Ishikawa (cell line): ENCODE measurements around the gene GFRA1.

Experiments used
- CEBPB ChIP-seq: IDR thresholded peaks from 2 replicates; pipeline ENCODE4 v1.6.1; 2012
- CREB1 ChIP-seq: IDR thresholded peaks from 2 replicates; pipeline ENCODE4 v1.6.1; 2012; ENCODE audit warnings: low read depth
- EGR1 ChIP-seq: IDR thresholded peaks from 2 replicates; pipeline ENCODE4 v1.6.1; 2012
- EP300 ChIP-seq: IDR thresholded peaks from 2 replicates; pipeline ENCODE4 v1.6.1; 2012; ENCODE audit warnings: borderline replicate concordance
- FOXM1 ChIP-seq: IDR thresholded peaks from 2 replicates; pipeline ENCODE4 v1.6.1; 2012; ENCODE audit warnings: low read depth, borderline replicate concordance
- NFIC ChIP-seq: IDR thresholded peaks from 2 replicates; pipeline ENCODE4 v1.6.1; 2012
- RAD21 ChIP-seq: IDR thresholded peaks from 2 replicates; pipeline ENCODE4 v1.6.1; 2012; ENCODE audit warnings: low read depth
- REST ChIP-seq: IDR thresholded peaks from 2 replicates; pipeline ENCODE4 v1.6.1; 2012; ENCODE audit warnings: low read depth, mild to moderate bottlenecking
- TAF1 ChIP-seq: IDR thresholded peaks from 2 replicates; pipeline ENCODE4 v1.6.1; 2012; ENCODE audit warnings: low read depth, mild to moderate bottlenecking
- TCF12 ChIP-seq: IDR thresholded peaks from 2 replicates; pipeline ENCODE4 v1.6.1; 2012; ENCODE audit warnings: low read depth
- TEAD4 ChIP-seq: IDR thresholded peaks from 2 replicates; pipeline ENCODE4 v1.6.1; 2012
- USF1 ChIP-seq: IDR thresholded peaks from 2 replicates; pipeline ENCODE4 v1.6.1; 2012
- YY1 ChIP-seq: IDR thresholded peaks from 2 replicates; pipeline ENCODE4 v1.6.1; 2012; ENCODE audit warnings: low read depth
- ZBTB7A ChIP-seq: IDR thresholded peaks from 2 replicates; pipeline ENCODE4 v1.6.1; 2012; ENCODE audit warnings: low read depth
- TF ChIP-seq, protein P1 (sequence below): IDR thresholded peaks from 2 replicates; pipeline ENCODE4 v1.6.1; 2012

Gene GFRA1

DNA sequence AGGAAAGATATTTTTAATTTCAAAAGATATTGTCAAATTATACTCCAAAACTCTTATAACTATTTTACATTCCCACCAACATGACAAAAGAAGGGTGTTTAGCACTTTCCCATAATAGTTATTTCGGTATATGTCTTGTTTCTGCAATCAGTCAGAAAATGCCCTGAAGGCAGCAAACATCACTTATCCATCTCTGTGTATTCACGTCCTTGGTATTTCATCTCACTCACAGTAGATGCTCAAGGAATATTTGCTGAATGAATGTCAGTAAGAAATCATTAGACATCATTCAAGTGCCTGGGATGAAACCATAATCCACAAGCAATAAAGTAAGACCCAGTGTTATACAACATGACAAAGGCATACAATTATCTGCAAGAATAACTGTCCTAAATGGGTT lies 112.7 kb downstream of the GFRA1 start:
- TF ChIP-seq YY1 (no peak), USF1 (no peak), ZBTB7A (no peak), EP300 (no peak), EGR1 (no peak)

- TF ChIP-seq TEAD4, result no peak
- TF ChIP-seq EP300, result no peak
- no peak for TF ChIP-seq NFIC
- TF ChIP-seq, protein P1, sequence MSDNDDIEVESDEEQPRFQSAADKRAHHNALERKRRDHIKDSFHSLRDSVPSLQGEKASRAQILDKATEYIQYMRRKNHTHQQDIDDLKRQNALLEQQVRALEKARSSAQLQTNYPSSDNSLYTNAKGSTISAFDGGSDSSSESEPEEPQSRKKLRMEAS, result no peak
- TF ChIP-seq TAF1, result no peak
- TF ChIP-seq CREB1, result no peak
- no peak for TF ChIP-seq FOXM1
Measured at GRCh38 chr10:116159197-116159596, 113.8 kb downstream of the GFRA1 start.

DNA sequence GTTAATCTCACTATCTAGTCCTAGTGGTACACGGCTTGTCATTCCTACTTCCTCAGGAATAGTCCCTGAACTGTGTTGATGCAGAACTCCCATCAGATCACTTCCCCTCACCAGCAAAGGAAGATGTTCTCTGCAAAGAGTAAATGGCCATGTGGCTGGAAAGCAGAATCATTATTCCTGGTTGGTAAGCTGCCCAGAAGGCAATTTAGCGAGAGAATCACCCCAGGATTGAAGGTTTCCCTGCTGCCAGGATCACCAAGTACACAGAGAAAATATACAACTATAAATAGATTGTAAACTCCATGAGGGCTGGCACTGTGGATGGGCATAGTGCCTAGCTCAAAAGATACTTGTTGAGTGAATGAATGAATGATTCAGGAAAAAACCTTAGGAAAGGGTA lies 115.0 kb downstream of the GFRA1 start:
- TF ChIP-seq NFIC, result no peak
- no peak for TF ChIP-seq USF1
- no peak for TF ChIP-seq TAF1
- TF ChIP-seq CEBPB, result no peak
- TF ChIP-seq EP300, result no peak
- no peak for TF ChIP-seq FOXM1
- TF ChIP-seq, protein P1, result no peak
- TF ChIP-seq RAD21, result no peak
- no peak for TF ChIP-seq YY1
- TF ChIP-seq TEAD4, result no peak
- no peak for TF ChIP-seq CREB1
- TF ChIP-seq TCF12, result no peak
- no peak for TF ChIP-seq EGR1
- TF ChIP-seq ZBTB7A, result no peak
- TF ChIP-seq REST, result no peak

DNA sequence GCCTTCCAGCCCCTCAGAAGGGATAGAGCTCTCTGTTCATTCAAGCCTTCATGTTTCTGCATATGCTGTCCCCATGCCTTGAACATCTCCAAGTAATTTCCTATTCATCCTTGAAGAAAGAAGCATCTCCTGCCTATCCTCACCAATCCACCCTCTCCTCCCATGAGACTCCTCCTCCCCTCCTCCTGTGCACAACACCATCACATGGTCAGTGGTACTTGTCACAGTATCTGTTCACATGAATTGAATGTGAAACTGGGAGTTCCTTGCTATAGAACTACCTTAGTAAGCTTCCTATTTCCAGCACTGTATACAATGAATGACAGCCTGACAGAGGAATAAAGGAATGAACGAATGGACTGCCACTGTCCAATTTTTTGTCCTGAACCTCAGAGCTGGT lies 115.5 kb downstream of the GFRA1 start:
- TF ChIP-seq USF1 (no peak), TEAD4 (no peak), RAD21 (no peak), CREB1 (no peak), TCF12 (no peak), TAF1 (no peak), NFIC (no peak), ZBTB7A (no peak), FOXM1 (no peak), REST (no peak), EGR1 (no peak), YY1 (no peak), CEBPB (no peak), EP300 (no peak)
- TF ChIP-seq, protein P1, result no peak

GRCh38 chr10:116156819-116157218 lies 116.2 kb downstream of the GFRA1 start:
- TF ChIP-seq REST (no peak), TEAD4 (no peak), USF1 (no peak), TAF1 (no peak), FOXM1 (no peak)
- TF ChIP-seq, protein P1, result no peak
